Measurements from ENCODE around the gene CEACAM18. TPM values are rescaled to one million over a fixed set of nuclear protein-coding genes. Genes with fewer than 3 reads are reported as not detected.
"Not testable (repeated sequence)": the region's sequence is repeated elsewhere in the genome, so short reads cannot be mapped to it uniquely, and the experiment has no call there.

The CEACAM18 gene
- polyA plus RNA-seq, 2 of the 4 experiments (the other 2 are of a cell fraction), result not detected

- H3K9me3 ChIP-seq, result 0 out of 3 replicates have a peak, but pooled peaks cover 6% of the 10 kb centered on the region
- WGBS (ENCODE audit: missing lambda C conversion rate), result 8% methylated on average over 11 of the region's 11 CpGs
- H3K4me1 ChIP-seq, result no peaks in the 10 kb centered on the region; the same call in 2 of the 3 replicates
- ChIA-PET CTCF (interaction anchor here (0.6 to 2.4 kb wide), 4 partner anchors 19 to 74 kb away, joined by 3 to 8 read pairs (median 5); no protein-coding TSS in a partner anchor), POLR2A (interaction anchor here (1.6 kb wide), 1 partner anchor 101 kb away, joined by 6 read pairs; no protein-coding TSS in a partner anchor)
- no peak overlapping the region for H3K27ac ChIP-seq
- H3K4me2 ChIP-seq, result peak overlapping the region; percentile 57
- H3K4me3 ChIP-seq, result no peak overlapping the region
- peak in 1 of 2 experiments; percentile 24 for DNase-seq (ENCODE audit: low read depth in 1 of 2, low spot score in 1 of 2)
- peak; percentile 76 to 80 for ATAC-seq
- FAIRE-seq, result no peak
- TF ChIP-seq HDAC2 (IDR thresholded peaks at IDR 0.05), result no peak
- TF ChIP-seq RFX5 (IDR thresholded peaks at IDR 0.05), result no peak
- no peak for TF ChIP-seq NPAS2 (CRISPR knock-in tag; IDR thresholded peaks at IDR 0.05; ENCODE audit: borderline replicate concordance)
- no peak for TF ChIP-seq BHLHE40 (IDR thresholded peaks at IDR 0.05; ENCODE audit: low read depth, low read length)
- TF ChIP-seq CBX2 (IDR thresholded peaks at IDR 0.05; ENCODE audit: borderline replicate concordance, low read depth), result no peak
- no peak for TF ChIP-seq PHF8 (IDR thresholded peaks at IDR 0.05; ENCODE audit: borderline replicate concordance, low read depth)
- no peak for TF ChIP-seq HOXA7 (CRISPR knock-in tag; IDR thresholded peaks at IDR 0.05)
- TF ChIP-seq CBX8 (IDR thresholded peaks at IDR 0.05), result no peak
- TF ChIP-seq EHF (CRISPR knock-in tag; IDR thresholded peaks at IDR 0.05), result no peak
- no peak for TF ChIP-seq HMGXB4 (CRISPR knock-in tag; IDR thresholded peaks at IDR 0.05; ENCODE audit: borderline replicate concordance)
- TF ChIP-seq SMC3 (IDR thresholded peaks at IDR 0.05), result no peak
- no peak for TF ChIP-seq ZC3H11A (IDR thresholded peaks at IDR 0.05)
- no peak for TF ChIP-seq EP300 (IDR thresholded peaks at IDR 0.05)
Observed at GRCh38 chr19:51440846-51441409, 37.4 kb upstream of the CEACAM18 start.

GRCh38 chr19:51441410-51442390 lies 36.6 kb upstream of the CEACAM18 start:
- 0 out of 3 replicates have a peak, but pooled peaks cover 6% of the 10 kb centered on the region for H3K9me3 ChIP-seq
- POLR2A ChIA-PET, result interaction anchor here (1.6 kb wide), 1 partner anchor 102 kb away, joined by 6 read pairs; no protein-coding TSS in a partner anchor
- 15% methylated on average over 31 of the region's 31 CpGs for WGBS (ENCODE audit: missing lambda C conversion rate)
- no peaks in the 10 kb centered on the region; the same call in 2 of the 3 replicates for H3K4me1 ChIP-seq
- FAIRE-seq (peak; percentile 39), DNase-seq (ENCODE audit: low read depth in 1 of 2, low spot score in 1 of 2) (peak in 1 of 2 experiments; percentile 14), ATAC-seq (peak; percentile 74)
- TF ChIP-seq NFE2L2 (conservative IDR thresholded peaks at IDR 0.05; ENCODE audit: low read length), result no peak
- TF ChIP-seq KDM5A (IDR thresholded peaks at IDR 0.05), result no peak
- TF ChIP-seq POLR2A (IDR thresholded peaks at IDR 0.05; ENCODE audit: low read length), result no peak
- no peak for TF ChIP-seq HDAC2 (IDR thresholded peaks at IDR 0.05)
- TF ChIP-seq MYC (IDR thresholded peaks at IDR 0.05; ENCODE audit: borderline replicate concordance, low read length), result no peak
- no peak for TF ChIP-seq ELK1 (IDR thresholded peaks at IDR 0.05; ENCODE audit: low read depth, low read length)
- H3K27ac ChIP-seq, result no peak overlapping the region
- CTCF ChIA-PET, result interaction anchor here (0.6 to 2.2 kb wide), 4 partner anchors 20 to 74 kb away, joined by 3 to 7 read pairs (median 4); no protein-coding TSS in a partner anchor
- peak overlapping the region; percentile 57 for H3K4me2 ChIP-seq
- H3K4me3 ChIP-seq, result no peak overlapping the region

GRCh38 chr19:51447510-51447909 lies 30.8 kb upstream of the CEACAM18 start:
- peak; percentile 94 for TF ChIP-seq MAFK (IDR thresholded peaks at IDR 0.05; ENCODE audit: partially characterized antibody)
- H3K27ac ChIP-seq; ATAC-seq; DNase-seq (ENCODE audit: low read depth in 1 of 2, low spot score in 1 of 2); H3K4me2 ChIP-seq; POLR2A ChIA-PET; H3K4me3 ChIP-seq; H3K4me1 ChIP-seq; FAIRE-seq: not testable (repeated sequence)
- peaks cover 13% of the 10 kb centered on the region; the same call in 2 of the 3 replicates for H3K9me3 ChIP-seq
- WGBS (ENCODE audit: missing lambda C conversion rate), result 14% methylated on average over 3 of the region's 3 CpGs
- CTCF ChIA-PET, result interaction anchor here (0.6 to 2.1 kb wide), 5 partner anchors 9 to 28 kb away, joined by 3 to 6 read pairs (median 4); no protein-coding TSS in a partner anchor
